HG03045 (cell line): Measurements from ENCODE around the gene ANKH.
"Not testable (repeated sequence)": the region's sequence is repeated elsewhere in the genome, so short reads cannot be mapped to it uniquely, and the experiment has no call there.

Experiments
- ATAC-seq: cut with Tn5 transposase; IDR thresholded peaks from one replicate; pipeline ENCODE4 v1.9.1; 2021; ENCODE audit warnings: mild to moderate bottlenecking, moderate library complexity; ENCODE audit not compliant: unreplicated experiment

The ANKH gene

DNA sequence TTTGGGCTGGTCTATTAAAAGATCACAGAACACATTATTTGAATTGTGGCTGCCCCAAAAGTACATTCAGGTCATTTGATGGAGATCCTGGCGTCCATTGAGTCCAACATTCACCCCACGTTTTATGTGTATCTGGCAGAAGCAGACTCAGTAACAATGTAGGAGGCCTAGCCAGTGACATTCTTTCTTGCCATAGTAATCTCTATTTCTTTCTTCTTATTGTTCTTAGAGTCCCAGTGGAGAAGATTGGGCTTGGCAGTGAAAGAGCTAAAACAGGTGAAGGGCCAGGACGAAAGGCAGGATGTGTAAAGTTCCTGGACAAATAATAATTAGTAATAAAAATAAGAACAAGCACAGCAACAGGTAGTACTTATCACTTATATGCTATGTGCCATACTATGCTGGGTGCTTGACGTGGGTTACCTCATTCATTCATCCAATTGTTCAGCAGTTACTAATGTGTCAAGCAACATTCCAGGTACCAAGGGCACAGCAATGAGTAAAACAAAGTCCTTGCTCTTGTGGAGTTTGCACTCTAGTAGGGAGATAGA, 12.6 kb upstream of the ANKH start:
- ATAC-seq = no peak

DNA sequence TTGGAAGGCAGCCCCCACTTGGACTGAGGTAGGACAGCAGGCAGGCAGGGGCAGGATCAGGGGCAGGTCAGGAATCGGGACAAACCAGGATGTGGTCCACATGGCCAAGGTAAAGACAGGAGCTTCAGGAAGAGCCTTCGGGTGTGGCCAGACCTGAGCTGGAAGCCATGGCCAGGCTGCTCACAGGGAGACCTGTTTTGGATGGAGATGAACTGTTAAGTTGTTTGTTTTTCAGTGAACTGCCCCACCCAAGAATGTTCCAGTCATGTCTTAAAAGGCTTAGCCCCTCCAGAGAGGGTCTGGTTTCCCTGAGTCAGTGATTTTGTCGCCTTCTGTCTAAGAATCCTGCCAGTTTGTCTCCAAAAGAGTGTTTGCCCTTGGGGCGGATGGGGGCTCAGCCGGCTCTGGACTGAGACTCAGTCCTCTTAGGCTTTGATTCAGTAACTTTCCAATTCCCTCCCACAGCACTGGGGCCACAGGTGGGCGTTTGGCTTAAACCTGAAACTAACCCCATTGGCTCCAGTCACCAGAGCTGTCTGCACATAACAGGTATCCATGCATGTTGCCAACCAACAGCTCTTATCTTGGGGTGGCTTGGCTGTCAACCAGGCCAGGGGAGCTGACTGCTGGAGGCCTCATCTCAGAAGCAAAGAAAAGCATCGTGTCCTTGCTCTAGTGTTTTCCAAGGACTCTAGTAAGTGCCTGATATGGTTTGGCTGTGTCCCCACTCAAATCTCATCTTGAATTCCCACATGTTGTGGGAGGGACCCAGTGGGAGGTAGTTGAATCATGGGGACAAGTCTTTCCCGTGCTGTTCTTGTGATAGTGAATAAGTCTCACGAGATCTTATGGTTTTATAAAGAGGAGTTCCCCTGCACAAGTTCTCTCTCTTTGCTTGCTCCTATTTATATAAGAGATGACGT, 11.3 kb upstream of the ANKH start:
- no peak for ATAC-seq

DNA sequence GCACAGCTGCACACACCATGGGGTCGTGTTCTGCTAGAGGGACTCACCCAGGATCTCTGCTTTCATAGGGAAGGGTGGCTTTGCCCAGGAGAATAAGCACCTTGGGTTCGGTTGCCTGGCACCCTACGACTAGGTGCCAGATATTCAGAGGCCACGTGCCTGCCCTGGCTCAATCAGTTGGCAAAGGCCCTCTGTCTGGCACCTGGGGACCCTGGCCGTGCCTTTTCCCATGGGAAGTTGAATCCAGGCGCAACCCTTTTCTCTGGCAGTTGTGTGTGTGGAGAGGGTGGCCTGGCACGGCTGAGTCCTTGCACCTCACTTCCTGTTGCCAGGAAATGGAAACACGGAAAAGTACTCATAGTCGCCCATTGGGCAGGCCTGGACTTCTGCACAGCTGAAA, 10.2 kb upstream of the ANKH start:
- no peak for ATAC-seq

DNA sequence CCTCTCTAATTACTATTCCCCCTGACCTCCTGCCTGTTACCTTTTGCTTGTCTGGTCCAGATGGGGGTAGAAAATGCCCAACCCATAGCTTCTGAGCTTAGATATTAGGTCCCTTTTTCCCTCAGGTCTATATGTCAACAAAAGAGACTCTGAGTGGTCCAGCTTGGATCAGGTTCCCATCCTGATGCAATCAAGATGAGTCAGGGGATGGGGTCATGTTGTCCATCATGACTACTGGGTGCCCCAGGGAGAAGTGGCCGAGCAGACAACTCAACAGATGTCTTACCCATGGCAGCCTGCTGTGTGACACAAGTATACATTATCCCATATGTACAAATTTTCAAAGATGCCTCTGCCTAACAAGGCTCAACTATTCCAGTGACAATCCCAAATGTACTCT, 9.1 kb upstream of the ANKH start:
- ATAC-seq = no peak

DNA sequence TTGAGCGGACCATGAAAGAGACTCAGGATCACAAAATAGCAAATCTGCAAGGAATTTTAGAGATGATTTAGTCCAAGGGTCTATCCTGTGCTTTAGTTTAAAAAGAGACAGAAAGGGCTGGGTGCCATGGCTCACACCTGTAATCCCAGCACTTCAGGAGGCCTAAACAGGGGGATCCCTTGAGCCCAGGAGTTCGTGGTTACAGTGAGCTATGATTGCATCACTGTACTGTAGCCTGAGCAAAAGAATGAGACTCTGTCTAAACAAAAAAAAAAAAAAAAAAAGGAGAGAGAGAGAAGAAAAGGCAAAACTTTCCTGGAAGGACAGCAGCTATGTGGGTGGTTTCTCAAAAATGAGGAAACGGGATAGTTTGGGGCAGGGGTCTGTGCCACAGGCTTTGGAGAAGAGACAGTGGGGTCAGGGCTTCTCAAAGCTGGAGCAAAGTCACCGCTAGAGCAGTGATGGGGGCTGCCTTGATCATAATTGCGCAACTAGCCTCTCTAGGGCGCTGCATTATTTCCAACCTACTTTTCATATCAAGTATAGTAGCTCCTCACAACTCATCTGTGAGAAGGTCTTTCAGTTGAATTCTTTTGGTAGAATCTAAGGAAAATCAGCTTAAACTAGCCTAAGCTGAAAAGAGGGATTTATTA, 8.5 kb upstream of the ANKH start:
- no peak for ATAC-seq

DNA sequence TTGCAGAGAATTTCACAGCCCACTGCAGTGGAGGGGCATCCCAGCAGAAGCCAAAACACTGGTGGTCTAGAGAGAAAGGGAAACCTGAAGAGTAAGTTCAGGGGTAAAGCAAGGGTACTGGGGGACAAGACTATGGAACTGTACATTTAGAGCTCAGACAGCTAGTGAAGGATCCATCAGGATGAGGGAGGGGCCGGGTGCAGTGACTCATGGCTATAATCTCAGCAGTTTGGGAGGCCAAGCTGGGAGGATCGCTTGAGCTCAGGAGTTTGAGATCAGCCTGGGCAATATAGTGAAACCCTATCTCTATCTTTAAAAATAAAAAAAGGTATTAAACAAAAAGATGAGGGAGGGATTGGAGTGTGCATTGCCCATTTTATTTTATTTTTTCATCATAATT, 7.8 kb upstream of the ANKH start:
- ATAC-seq = no peak

DNA sequence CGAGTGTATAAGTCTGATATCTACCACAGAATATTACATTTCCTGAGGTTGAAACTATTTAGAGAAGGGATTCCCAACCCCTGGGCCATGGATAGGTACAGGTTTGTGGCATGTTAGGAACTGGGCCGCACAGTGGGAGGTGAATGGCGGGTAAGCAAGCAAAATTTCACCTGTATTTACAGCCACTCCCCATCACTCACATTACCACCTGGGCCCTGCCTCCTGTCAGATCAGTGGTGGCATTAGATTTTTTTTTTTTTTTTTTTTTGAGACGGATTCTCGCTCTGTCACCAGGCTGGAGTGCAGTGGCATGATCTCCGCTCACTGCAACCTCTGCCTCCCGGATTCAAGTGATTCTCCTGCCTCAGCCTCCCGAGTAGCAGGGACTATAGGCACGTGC, 6.6 kb upstream of the ANKH start:
- ATAC-seq = not testable (repeated sequence)

DNA sequence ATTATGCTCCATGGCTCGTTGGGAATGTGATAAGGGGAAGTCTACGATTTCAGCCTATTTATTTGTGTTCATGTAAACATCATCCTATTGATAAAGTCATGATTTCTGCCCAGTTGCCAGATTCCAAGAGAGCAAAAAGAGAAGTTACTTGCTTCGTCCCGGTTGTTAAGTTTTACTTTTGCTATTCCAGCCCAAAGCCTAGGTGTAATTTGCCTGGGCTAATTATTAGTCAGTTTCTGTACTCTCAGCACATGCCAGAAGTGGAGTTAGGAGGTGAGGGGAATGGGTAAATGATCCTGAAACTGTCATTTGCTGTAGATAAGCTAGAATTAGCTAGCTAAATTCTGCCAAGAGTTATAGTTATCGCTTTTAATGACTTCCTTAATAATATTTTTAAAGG, 4.5 kb upstream of the ANKH start:
- ATAC-seq = no peak

DNA sequence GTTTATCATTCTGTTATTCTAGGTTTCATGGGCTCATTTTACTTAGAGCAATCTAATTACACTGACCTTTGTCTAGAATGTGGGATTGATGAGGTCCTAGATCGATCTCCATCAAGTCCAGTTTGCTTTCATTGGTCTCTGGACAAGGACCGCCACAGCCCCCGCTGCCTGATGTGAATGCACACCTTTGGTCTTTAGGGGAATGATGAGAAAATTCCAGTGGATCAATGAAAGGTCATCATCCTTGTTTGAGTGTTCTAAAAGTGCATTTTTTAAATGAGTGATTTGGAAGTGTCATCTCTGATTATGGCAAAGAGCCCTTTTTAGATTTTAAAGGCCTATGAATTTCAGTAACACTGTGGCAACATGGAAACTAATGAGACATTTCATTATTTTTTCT, 2.2 kb upstream of the ANKH start:
- no peak for ATAC-seq

DNA sequence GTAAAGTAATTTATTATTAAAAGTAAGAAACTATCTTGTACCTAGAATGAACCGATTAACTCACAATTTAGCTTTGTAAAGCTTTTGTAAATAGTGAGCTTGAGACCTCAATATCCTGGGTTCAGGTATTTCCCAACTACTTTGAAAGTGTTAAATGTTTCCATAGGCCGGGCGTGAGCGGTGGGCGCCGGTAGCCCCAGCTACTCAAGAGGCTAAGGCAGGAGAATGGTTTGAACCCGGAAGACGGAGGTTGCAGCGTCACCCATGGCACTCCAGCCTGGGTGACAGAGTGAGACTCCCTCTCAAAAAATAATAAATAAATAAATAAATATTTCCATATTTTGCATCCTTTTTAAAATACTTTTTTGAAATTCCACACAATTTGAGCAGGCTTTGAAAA, 1.5 kb upstream of the ANKH start:
- no peak for ATAC-seq

DNA sequence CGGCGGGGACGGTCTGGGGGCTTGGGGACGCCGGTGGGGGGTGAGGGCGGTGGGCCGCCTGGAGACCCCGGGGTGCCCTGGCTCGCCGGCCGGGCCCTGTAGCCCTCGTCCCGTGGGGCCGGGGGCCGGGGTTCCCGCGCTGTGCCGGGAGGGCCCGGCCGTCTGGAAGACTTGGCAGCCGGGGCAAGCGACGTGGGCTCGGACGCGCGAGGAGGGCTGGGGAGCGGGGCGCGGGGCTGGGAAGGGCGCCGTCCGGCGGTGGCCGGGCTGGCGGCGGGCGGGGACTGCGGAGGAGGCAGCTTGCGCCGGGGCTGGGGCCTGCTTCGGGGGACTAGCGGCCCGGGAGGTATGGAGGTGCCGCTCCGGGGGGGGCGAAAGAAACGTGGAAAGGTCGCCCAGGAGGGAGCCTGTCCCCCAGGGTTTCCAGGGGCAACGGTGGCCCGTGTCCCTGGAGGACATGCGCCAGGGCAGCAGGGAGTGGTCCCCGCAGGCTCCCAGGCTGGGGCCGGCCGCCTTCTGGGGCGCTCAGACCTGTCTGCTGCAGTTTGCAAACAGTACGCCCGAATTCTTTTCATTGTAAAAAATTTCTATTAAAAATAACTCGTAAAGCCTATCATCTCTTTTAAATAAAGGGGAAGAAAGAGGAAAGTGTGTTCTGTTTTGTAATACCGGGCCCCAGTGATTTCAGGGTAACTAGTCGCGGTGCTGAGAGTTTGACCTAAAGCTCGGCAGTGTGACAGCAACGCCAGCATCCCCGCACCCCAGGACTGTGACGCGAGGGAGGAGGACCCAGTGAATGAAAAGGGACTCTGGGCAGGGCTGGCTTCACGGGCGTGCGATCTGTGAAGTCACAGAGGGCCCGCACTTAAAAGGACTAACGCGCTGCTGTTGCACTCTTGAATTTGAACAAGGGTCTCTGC, 752 bp upstream of the ANKH start:
- peak; percentile 49 for ATAC-seq

DNA sequence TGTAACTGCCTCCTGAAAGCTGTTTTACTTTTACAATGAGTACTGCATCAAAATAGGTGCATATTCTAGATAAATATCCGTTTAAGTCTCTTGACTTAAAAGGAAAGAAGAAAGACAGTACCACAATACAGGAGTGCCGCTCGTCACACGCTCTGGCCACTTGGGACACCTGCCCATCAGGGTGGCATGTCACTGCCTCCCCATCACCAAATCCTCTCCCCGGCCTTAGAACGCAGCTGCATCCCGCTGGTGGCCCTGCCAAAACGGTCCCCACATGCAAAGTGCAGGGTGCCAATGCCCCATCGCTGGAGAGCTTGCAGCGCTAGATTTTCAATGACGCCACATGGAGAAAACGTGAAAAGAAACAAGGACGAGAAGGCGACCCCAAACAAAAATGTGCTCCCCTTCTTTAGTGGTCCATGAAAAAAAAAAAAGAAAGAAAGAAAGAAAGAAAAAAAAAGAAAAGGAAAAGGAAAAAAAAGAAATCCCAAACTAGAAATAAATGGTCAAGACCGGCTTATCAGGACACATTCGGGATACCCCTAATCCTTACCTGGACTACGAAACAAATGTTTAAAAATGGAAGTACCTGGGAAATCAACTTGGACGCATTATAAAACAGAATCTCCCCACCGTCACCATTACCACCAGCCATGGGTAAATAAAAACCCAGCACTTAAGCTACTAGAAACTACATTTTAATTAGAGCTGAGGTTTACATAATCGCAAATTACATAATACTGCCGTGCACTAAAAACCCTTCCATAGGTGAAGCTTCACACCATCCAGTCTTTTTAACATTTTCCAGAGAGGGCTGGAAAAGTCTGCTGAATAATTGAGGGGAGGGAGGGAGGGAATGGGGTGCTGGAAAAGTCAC, 1.0 kb downstream of the ANKH start:
- no peak for ATAC-seq

DNA sequence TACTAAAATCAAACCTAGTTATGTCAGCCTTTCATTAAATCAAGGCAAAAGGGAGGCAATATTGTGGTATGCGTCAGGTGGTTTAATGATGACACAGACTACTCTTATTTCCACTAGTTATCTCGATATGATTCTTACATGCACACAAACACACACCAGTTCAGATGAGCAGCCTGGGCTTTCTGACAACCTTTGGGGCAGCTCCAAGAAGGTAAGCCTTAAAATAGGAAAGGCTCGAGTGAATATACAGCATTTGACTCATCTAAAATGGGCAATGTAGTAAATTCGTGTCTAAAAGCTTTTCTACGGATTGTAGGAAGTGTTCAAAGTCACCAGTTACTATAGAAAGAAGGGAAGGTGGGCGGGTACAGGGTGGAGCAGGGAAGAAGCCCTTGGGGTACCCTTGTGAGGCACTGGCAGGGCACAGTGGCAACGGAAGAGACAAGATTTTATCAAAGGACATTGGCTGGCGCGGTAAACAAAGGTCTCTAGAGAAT, 1.9 kb downstream of the ANKH start:
- ATAC-seq = no peak

DNA sequence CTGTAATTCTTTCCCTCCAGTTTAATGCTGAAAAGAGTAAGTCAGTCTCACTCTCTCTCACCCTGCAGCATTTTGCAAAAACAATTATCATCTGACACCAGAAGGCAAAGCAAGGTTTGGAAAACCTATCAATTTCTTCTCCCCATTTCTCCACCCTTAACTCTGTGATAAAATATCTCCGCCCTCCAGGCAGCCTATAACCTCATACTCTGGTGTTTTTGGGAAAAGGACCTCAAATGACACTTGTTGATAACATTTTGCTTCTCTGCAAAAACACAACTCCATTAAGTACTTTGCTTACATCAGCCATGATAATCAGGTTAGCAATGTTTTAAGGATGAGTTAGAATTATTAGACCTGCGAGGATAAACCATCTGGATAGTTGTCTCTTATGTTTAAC, 2.3 kb downstream of the ANKH start:
- no peak for ATAC-seq

DNA sequence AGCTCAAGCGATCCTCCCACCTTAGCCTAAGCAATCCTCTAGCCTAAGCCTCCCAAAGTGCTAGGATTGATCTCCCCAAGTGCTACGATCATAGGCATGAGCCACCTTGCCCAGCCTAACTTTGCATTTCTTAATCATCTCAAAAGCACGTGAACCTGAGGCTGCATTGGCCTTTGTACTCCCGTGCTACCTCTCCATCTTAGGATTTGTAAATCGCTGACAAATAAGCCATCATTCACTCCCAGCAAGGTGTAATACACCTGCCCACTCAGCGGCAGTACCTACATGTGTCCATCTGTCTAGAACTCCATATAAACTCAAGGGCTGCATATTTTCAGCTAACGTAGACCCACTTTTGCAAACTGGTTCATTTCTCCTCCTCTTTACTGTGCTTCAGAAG, 2.8 kb downstream of the ANKH start:
- ATAC-seq = no peak

DNA sequence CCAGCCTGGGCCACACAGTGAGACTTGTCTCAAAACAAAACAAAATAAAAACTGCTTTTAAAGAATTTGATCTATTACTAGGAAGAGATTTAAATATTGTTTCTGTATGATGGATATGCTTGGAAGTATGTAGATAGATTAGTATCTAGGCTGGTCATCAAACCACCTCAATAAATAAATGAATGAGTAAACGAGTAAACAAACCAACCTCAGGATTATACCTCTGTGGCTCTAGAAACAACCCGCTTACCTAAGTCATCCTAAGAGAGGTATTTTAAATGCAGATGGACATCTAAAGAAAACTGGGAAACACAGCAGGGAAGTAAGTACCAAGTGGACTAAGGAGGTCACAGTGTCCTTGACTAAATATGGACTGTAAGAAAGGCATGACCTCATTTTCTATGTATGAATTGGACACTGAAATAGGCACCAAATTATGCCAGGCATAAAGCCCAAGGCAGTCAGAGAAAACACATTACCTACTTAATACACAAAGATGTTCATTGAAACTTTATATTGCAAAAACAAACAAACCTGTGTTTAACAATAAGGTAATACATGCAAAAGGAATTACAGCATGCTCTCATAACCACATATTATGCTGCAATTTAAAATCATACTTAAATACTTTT, 7.3 kb downstream of the ANKH start:
- ATAC-seq = no peak

DNA sequence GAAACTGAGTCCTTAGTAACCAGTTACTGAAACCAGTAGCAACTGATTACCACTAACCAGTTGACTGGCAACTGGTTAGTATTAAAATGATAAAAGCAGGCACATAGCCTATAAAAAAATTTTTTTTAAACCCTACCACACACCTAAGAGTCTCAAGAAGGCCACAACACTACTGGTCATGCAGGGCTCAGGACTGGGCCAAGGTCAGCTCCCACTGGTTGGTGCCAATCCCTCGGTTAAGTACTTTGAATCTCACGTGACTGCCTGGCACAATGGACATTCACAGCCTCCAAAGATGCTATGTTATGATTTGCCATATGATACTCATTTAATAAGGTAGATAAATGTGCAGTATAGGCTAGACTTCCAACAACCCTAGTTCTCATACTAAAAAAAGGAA, 8.5 kb downstream of the ANKH start:
- ATAC-seq = no peak

DNA sequence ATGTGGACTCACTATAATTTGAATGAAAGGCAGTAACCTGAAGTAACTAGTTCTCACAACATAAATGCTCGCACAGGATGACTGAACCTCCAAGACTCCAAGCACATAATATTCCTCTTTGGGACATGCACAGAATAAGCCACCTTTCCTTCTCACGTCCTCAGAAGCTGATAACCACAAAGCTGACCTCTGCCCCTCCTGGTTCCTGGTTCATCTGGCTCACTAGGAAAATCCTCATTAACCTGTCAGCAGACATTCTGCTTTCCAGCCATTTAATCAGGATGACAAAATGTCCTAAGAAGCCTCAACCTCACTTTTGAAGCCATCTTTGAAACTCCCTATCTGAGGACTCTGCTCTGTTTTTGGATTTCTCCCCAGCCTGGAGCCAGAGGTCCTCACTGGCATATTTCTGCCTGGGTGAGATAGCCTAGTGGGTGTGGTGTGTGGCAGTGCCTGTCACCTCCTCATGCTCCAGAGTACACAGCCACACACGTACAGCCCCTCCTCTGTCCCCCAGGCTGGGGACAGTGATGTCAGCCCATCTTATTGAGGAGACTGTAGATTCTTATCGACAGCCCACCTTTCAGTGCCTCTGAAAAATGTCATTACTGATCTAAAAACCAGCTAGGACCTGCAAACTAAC, 10.3 kb downstream of the ANKH start:
- ATAC-seq = no peak

DNA sequence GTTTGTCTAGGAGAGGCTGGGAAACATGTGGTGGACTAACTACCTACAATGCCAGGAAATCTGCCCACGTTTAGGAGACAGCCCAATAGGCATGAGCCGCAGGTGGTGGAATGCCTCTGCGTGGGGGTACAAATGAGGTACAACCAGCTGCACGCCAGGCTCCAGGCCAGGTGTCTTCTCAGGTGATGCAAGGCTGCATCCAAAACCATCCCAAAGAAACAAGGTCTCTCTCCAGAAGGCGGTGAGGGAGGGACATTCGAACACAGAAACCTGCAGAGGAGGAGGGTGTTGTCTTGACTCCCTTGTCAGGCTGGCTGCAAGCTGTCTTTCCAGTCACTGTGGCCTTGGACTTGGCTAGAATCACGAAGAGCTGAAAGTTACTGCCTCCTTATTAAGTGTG, 11.6 kb downstream of the ANKH start:
- ATAC-seq = no peak
